Islet of Langerhans (tissue), 1 donor: ENCODE data around the gene TFF3.

Experiments
- FAIRE-seq: peaks from one replicate; lab custom pipeline; 2011; peaks lifted over from hg19 to GRCh38; lab: Jason Lieb, UNC

TFF3 gene

DNA sequence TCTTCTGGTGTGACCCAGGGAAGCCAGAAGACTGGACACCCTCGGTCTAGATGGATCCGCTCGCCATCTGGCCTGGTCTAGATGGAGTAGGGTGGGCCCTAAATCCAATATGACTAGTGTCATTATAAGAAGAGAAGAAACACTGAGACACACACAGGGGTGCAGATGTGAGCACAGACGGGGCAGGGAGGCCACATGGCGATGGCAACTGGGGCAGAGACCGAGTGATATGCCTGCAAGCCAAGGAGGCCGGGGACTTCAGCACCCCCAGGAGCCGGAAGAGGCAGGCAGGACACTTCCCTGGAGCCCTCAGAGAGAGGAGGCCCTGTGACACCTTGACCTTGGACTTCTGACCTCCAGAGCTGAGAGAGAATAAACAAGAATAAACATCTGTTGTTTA is 5.6 kb upstream of the TFF3 start:
- no peak for FAIRE-seq

DNA sequence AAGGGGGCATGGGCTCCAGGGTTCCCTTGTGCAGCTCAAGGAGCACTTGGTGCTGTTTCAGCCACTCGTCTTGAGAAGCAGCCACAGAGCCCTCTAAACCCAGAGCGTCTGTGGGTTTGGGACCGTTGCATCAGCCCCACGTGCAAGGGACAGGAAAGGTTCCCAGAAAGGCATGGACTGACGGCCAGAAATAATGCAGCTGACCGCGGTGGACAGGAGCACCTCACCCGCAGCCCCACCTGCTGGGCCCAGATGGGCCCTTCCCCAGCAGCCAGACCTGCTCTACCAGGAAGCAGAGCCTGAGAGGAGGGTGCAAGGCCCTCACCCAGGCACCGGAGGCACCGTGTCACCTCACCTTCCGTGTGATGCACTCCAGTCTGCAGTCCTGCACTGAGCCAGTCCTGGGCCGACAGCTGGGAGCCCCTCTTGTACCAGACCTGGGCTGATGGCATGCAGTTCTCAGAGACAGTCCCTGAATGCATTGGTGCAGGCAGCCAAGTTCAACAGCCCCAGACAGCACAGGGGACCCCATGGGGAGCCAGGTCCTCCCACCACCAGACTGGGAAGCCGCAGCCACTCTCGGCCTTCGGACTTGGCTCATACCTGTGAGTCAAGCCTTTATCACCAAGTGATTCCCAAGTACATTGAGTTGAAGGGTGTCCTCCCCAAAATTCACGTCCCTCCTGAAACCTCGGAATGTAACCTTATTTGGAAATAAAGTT is 4.8 kb upstream of the TFF3 start:
- no peak for FAIRE-seq

DNA sequence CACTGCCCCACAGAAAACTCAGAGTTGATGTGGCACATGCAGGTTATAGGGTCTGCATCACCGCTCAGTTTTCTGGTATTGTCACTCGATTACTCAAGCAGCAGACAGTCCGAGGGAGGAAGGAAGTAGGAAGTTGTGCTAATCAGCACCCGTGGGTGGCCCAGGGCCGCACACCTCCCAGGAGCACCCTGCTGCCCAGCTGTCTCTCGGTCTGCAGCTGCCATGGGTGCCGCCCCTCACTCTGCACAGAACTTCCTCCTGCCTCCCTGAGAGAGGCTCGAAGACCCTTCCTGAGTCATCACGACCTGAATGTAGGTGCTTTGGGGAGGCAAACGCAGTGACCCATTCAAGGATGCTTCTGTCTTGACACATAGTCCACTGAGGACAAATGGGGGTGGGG is 4.2 kb upstream of the TFF3 start:
- FAIRE-seq: no peak

DNA sequence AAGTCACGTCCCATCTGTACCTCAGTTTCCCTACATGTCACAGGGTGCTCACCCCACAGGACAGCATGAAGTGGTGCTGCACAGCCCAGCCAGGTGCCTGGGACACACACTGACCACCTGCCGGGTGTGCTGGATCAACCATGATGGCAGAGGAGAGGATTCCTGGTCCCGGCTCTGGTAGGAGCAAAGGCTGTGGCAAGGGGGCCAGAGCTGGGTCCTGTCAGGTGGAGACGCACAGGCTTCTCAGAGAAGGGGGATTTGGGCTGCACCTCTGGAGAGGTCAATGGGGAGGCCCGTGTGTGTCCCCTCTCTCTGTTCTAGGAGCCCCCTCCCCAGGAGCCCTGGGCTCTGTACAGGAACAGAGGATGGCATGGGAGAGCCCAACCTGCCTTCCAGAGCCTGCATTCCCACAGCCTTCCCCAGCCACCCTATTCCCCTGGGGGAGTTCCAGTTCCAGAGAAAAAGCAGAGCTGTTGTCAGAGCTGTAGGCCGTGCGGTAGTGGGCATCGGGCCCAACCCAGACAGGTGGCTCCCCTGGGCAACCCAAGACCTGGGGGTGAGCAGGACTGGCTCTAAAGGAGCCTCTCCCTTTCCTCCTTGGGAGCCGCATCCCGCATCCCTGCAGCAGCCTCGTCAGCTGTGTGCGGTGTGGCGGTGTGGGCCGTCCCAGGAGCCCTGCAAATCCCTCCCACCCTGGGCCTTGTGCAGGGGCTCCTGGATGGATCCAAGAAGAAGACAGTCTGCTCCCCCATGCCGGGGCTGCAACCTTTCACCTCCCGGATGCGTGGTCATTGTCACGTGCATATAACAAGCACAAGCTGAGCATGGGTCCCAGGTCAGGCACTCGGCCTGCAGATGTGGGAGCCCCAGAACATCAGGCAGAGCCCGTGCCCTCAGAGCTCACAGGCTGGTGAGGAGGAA is 2.9 kb upstream of the TFF3 start:
- no peak for FAIRE-seq

DNA sequence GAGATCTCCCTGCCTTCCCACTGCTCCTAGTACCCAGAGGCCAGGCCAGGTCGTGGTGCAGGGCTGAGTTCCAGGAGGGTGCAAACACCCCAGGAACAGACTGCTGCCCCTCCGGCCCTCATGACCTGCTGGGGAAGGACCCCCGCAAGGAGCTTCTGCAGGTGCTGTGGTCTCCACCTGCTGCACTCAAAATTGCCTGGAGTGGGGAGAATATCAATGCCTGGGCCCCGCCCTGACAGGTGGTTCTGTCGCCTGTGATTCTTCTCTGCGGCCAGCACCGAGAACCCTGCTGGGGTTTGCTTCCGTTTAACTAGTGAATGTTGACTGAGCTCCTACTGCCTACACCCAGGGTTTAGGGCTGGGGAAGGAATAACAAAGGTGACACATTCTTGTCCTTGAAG is 2.1 kb upstream of the TFF3 start:
- FAIRE-seq: no peak

DNA sequence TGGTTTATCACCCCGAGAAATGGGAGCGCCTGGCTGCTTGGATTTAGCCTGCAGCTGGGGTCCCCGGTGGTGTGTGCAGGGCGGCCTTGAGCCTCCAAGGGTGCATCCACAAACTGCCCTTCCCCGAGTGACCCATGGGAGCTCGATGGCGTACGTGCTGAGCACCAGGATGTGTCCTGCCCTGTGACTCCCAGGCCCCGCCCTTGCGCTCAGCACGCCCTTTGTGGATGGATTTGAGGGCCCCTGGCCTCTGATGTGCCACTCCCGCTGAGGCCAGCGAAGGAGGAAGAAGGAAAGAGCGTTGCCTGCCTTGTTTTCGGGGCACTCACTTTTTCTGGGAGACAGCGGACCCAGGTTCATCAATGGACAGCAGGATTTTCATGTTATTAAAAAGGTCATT is 1.7 kb upstream of the TFF3 start:
- no peak for FAIRE-seq

DNA sequence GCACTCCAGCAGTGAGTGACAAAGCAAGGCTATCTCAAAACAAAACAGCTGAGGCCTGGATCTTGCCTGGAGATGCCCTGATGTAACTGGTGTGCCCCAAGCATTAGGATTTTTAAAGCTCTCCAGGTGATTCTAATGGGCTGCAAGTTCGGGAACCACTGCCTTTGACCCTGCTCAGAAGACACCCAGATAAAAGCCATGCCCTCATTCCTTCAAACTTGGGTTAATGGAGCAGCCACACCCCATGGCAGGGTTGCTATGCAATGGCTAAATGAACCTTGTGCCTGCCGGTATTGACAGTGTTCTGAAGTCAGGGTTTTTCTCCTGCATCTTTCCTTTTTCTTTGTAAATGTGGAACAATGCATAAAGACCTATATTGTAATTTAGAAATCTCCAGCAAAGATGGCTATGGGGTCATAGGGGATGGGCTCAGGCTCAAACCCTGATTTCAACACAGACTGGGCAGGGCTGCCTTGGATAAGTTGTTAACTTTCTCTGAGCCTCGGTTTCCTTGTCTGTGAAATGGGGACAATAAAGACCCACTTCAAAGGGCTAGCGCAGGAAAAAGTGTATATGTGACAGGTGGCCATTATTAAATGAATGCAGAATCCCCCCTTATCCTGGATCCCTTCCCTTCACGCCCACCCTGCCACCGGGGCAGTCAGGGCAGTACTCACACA is 453 bp downstream of the TFF3 start:
- no peak for FAIRE-seq

DNA sequence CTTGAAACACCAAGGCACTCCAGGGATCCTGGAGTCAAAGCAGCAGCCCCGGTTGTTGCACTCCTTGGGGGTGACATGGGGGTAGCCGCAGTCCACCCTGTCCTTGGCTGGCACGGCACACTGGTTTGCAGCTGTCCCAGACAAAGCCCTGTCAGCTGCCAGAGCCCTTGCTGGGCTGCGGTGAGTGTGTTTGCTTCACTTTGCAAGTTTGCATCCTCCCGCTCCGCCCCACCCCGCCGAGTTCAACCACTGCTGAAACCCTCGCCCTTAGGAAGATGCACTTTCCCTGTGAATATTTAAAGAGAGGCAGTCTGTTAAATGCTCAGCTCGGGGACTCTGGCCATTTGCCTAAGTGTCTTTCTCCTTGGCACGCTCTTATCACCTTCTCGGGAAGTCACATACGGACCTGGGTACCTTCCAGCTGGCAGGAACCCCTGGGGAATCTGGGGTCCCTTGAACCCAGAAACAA is 1.7 kb downstream of the TFF3 start:
- no peak for FAIRE-seq

DNA sequence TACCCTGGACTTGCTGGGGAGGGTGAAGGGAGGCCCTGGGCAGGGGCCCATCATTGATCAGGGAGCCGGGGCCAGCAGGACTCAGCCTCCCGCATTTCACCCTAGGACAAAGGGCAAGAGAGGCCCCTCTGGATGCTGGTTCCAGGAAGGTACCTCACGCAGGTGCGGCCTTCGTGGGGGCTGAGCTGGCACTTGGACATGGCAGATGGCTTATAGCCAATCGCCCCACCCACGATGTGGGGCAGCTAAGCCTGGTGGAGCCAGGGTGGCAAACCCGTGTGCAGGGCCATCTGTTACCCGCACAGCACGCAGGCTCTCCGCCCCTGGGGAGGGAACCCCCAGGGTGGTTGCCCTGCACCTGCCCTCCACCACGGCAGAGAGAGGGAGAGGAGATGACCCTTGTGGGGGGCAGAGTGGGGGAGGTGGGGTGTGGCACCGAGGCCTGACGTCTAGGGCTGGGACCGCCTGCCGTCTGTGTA is 2.5 kb downstream of the TFF3 start:
- no peak for FAIRE-seq

DNA sequence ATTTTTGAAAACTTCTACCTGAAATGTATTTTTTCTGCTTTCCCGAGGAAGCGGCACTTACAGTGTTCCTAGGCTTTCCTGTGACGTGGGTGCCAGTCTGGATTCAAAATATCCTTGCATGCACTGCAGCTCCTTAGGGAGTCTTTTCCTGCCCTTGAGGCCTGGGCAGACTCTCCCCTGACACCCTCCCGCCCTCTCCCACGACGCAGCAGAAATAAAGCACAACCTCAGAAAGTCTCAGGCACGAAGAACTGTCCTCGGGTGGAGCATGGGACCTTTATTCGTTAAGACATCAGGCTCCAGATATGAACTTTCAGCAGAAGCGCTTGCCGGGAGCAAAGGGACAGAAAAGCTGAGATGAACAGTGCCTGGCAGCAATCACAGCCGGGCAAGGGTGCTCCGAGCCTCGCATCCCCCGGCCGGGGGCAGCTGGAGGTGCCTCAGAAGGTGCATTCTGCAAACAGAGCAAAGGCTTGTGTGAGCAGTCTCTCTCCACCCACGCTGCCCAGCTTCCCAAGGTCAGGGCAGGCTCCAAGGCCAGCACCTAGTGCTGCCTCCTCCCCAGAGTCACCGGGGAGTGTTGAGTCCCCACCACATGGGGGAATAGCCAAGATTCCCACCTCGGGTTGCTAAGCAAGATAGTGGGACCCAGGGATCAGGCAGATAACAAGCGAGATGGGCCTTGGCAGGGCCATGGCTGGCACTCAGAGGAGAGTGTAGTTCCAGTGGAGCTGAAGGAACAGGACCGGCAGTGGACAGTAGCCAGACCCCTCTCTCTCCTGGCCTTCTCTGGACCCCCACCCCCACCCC is 3.2 kb downstream of the TFF3 start:
- FAIRE-seq: no peak

DNA sequence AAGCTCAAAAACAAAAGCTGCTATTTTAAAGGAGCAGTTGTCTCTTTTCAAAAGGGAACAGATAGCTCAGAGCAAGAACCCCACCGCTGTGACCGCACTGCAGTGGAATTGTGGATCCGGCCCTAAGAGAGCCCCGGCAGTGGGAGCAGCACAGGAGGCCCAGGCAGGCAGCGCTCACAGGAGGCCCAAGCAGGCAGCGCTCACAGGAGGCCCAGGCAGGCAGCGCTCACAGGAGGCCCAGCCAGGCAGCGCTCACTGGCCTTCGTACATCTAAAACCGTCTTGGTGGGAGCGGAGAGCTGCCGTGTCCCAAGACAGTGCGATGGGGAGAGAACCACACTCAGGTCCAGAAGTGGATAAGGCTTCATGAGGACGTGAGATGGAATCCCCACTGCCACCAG is 4.0 kb downstream of the TFF3 start:
- no peak for FAIRE-seq

DNA sequence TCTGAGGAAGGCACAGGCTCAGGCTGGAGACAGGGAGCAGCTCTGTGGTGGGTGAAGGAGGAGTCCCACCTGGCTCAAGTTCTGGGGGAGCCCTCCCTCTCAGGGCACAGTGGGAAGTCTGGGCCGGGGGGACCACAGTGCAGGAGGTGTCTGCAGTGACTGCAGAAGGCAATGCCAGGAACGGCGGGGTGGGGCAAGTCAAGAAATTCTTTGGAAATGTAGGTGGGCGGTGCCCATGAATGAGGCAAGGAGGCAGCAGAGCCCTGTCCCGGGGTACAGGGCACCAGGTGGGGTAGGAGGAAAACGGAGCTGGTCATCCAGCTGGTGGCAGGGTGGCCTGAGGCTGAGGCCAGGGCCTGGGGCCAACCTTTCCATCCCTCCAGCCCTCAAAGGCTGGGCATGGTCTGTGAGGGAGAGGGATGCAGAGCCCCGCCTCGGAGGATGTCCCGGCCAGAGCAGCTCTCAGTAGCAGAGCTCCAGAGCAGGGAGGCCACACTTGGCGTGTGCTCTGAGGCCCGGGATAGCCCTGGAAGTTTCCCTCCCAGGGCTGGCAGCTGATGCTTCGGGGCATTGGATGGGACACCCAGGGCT is 4.7 kb downstream of the TFF3 start:
- no peak for FAIRE-seq

DNA sequence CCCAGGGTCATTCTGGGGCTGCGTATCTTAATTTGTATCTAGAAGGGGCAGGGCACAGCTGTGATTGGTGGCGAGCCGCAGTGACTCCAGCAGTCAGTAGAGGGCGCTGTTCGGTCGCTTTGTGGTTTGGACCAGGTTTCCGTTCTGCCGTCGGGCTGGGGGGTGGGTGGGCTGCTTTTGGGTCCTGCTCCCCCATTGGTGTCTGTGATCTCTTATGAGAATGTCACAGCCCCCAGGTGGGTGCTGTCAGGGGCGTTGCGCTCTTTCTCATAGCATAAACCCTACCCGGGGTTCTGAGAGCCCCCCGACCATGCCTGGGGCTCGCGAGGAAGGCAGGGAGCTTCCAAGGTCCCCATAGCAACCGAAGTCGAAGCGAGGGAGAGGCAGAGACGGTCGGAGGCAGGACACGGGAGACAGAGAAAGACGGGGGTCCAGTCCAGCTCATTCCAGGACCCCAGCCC is 5.4 kb downstream of the TFF3 start:
- no peak for FAIRE-seq

DNA sequence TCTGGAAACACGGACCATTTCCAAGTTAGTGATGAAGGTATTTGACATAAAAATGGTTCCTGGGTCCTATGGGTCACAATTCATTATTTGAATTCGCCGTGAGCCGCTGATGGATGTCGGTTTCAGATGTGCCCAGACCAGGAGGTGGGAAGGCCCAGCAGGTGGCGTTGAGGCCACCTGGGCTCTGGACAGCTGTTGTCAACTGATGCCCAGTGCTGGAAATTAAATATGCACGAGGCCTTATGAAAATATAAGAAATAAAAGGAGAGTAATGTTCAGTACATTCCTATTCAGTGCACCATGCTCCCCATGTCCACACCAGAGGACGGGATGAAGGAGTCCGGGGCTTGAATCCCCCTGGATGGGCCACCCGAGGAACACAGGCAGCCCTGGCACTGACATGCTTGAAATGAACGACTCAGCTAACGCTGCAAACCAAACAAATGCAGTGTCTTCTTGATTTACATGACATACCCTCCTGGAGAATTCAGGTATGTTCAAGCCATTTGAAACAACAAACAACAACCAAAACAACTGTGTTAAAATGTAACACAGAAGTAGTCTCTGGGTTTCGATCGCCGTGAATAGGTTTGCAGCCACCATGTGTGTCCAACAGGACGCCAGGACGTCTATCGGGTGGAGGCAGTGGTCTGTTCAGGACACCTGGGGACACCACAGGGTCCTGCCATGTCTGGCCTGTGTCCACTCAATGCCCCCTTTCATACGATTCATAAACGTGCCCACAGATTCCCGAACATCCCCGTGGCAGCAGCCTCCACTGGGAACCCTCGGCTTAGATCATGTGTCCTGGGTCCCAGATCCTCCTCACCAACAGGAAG is 6.1 kb downstream of the TFF3 start:
- no peak for FAIRE-seq

DNA sequence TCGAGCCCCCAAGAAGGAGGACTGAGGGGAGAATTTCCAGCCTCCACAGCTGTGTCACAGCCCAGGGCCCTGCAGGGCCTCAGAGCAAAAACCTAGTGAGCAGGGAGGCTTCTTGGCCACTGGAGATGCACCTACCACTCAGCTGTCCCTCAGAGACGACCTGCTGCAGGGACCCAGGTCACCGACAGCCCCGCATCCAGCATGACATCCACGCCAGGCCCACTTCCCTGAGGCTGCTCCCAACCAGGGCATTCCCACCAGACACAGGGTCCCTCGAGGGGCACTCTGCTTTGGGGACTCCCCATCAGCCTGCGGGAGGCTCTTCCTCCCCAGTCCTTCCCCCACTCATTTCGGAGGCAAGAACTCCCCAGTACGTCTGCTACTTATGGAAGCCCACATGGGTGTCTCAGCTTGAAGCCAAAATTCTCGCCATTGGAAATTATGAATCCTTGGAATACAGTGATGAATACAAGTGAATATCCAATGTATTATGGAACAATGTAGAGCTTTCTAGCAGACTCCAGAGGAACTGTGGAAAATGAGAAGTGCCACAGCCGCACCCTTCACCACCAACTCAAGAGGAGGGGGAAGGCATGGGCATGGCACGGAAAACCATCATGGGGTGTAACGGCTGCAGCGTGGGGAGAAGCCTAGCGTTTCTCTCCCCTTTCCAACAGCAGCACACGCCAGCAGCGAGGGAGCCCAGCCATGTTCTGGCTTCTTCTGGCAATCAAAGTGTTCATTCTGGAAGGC is 6.9 kb downstream of the TFF3 start:
- no peak for FAIRE-seq

DNA sequence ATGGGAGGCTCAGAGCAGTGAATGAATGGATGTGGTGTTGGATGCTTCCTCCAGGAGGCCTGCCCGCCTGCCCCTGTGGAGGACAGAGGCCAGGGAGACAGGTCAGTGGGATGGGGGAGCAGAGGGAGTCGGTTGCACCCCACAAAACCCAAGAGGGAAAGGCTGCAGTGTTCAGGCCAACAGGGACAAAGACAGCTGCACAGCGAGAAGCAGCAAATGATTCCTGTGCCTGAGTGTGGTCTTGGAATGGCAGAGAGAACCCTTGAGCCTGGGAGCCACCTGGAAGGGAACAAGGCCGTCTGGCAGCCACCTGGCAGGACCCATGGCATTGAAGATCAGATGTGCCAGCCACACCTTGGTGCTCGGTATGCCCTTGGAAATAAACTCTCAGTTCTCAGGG is 8.1 kb downstream of the TFF3 start:
- no peak for FAIRE-seq

DNA sequence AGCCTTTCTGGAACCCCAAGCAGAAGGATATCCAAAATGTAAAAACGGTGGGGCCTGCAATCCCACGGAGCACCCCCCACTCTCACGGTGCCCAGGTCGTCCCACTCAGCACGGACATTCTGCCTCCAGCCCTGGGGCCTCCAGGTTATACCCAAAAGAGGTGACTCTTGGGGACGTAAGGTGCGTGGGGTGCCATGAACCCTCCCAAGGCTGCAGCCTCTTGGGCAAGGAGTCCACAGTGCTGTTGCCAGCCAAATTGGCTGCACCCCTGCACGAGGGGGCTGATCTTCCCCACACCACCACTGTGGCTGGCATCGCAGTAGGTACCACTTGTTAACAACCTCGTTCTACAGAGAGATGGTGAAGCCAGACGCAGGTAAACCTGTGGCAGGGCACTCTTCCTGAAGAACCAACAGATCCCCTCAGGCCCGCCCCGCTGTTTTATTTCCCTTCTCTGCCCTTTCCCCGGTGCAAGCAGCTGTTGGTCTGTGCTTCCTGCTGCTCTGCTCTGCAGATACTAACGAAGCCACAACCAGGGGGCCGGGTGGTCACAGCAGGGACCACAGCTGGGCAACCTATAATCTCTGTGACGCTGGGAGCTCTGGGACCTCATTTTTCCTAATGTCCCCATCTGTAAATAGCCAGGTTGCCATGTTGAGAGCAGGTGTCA is 8.7 kb downstream of the TFF3 start:
- FAIRE-seq: no peak

DNA sequence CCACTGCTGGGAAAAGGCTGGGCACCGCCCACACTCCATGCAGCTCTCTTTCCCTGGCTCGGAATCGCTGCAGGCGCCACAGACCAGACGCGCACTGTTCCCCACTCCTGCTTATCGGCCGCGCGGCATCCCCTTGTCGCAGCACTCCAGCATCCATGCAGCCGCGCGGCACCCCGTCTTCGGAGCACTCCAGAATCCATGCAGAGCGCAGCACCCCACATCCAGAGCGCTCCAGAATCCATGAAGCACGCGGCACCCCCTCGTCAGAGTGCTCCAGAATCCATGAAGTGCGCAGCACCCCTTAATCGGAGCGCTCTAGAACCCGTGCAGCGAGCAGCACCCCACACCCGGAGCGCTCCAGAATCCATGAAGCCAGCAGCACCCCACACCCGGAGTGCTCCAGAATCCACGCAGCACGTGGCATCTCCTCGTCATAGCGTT is 9.5 kb downstream of the TFF3 start:
- FAIRE-seq: no peak
